ENCODE measurements around the gene ADAMTS14.

- TF ChIP-seq CTCF (conservative IDR thresholded peaks at IDR 0.05 in 1 of 2, IDR thresholded peaks at IDR 0.05 in 1 of 2; ENCODE audit: extremely low read depth in 1 of 2, insufficient read depth in 1 of 2, low read depth in 1 of 2, low read length in 2 of 2): no peak
- no peak for TF ChIP-seq EZH2 (IDR thresholded peaks at IDR 0.05; ENCODE audit: borderline replicate concordance, low read length)
Observed at GRCh38 chr10:70749756-70750155, 77.5 kb downstream of the ADAMTS14 start.

All from mammary epithelial cell (primary cell).